GM18499 (cell line): ENCODE measurements around the gene ALX4.

Experiments
- ATAC-seq: cut with Tn5 transposase; IDR thresholded peaks from one replicate; pipeline ENCODE4 v1.9.1; 2021; ENCODE audit warnings: moderate number of reproducible peaks; ENCODE audit not compliant: insufficient read depth, unreplicated experiment

The ALX4 gene

GRCh38 chr11:44318369-44318768 lies 8.4 kb upstream of the ALX4 start:
- ATAC-seq = no peak

- no peak for ATAC-seq
Observed at GRCh38 chr11:44316659-44317240, 6.8 kb upstream of the ALX4 start.

- ATAC-seq = no peak
Observed at GRCh38 chr11:44315947-44316658, 6.2 kb upstream of the ALX4 start.

GRCh38 chr11:44314733-44315132 lies 4.8 kb upstream of the ALX4 start:
- ATAC-seq = no peak

- ATAC-seq = no peak
Observed at GRCh38 chr11:44313761-44314489, 4.0 kb upstream of the ALX4 start.

GRCh38 chr11:44312876-44313275 lies 2.9 kb upstream of the ALX4 start:
- ATAC-seq = no peak

- ATAC-seq = no peak
Observed at GRCh38 chr11:44311339-44312261, 1.7 kb upstream of the ALX4 start.

- ATAC-seq = no peak
Observed at GRCh38 chr11:44310463-44311272, 729 bp upstream of the ALX4 start.

- ATAC-seq = no peak
Observed at GRCh38 chr11:44310206-44310462, 195 bp upstream of the ALX4 start.

GRCh38 chr11:44308923-44309477 lies 939 bp downstream of the ALX4 start:
- no peak for ATAC-seq

GRCh38 chr11:44308256-44308922 lies 1.6 kb downstream of the ALX4 start:
- no peak for ATAC-seq

GRCh38 chr11:44307340-44308099 lies 2.4 kb downstream of the ALX4 start:
- no peak for ATAC-seq

- no peak for ATAC-seq
Observed at GRCh38 chr11:44306918-44307244, 3.1 kb downstream of the ALX4 start.

GRCh38 chr11:44306052-44306917 lies 3.7 kb downstream of the ALX4 start:
- no peak for ATAC-seq

- ATAC-seq = no peak
Observed at GRCh38 chr11:44305470-44306051, 4.4 kb downstream of the ALX4 start.

GRCh38 chr11:44305026-44305469 lies 4.9 kb downstream of the ALX4 start:
- no peak for ATAC-seq
